RWPE2 (cell line): ENCODE measurements around the gene KRT78.

Experiments used
- ATAC-seq: fragments of 200-7000 bp; cut with Tn5 transposase; 3 replicates; pipeline ENCODE4 v1.9.1; 2021; ENCODE audit warnings: low read depth
- DNase-seq: peaks from one replicate; pipeline ENCODE4 v3.0.0-alpha.2; 2020; ENCODE audit warnings: low spot score
- H3K27ac ChIP-seq: fragments of 450-650 bp; 2 replicates; pipeline ENCODE4 v1.5.1; 2017; ENCODE audit warnings: mild to moderate bottlenecking; ENCODE audit not compliant: poor library complexity, severe bottlenecking
- H3K27me3 ChIP-seq: fragments of 250-450 bp; sonication (Bioruptor Pico); 2 replicates; pipeline ENCODE4 v1.5.1; 2021; ENCODE audit warnings: mild to moderate bottlenecking, moderate library complexity; ENCODE audit not compliant: insufficient read depth, poor library complexity, severe bottlenecking
- H3K36me3 ChIP-seq: fragments of 250-450 bp; sonication (Bioruptor Pico); 2 replicates; pipeline ENCODE4 v1.5.1; 2020; ENCODE audit warnings: low read depth, mild to moderate bottlenecking, moderate library complexity
- H3K4me1 ChIP-seq: fragments of 250-450 bp; sonication (Bioruptor Pico); 2 replicates; pipeline ENCODE4 v1.5.1; 2021; ENCODE audit warnings: mild to moderate bottlenecking, moderate library complexity; ENCODE audit not compliant: insufficient read depth, poor library complexity, severe bottlenecking
- H3K4me3 ChIP-seq: fragments of 250-450 bp; sonication (Bioruptor Pico); 2 replicates; pipeline ENCODE4 v1.5.1; 2021; ENCODE audit warnings: mild to moderate bottlenecking, moderate library complexity; ENCODE audit not compliant: severe bottlenecking
- H3K9me3 ChIP-seq: fragments of 250-450 bp; sonication (Bioruptor Pico); 2 replicates; pipeline ENCODE4 v1.5.1; 2021; ENCODE audit warnings: mild to moderate bottlenecking, moderate library complexity; ENCODE audit not compliant: severe bottlenecking
- TF ChIP-seq, protein P1 (sequence below): fragments of 450-650 bp; IDR thresholded peaks from one replicate; pipeline ENCODE4 v1.5.1; 2017; ENCODE audit warnings: mild to moderate bottlenecking, moderate library complexity; ENCODE audit not compliant: poor library complexity, severe bottlenecking

KRT78 gene

DNA sequence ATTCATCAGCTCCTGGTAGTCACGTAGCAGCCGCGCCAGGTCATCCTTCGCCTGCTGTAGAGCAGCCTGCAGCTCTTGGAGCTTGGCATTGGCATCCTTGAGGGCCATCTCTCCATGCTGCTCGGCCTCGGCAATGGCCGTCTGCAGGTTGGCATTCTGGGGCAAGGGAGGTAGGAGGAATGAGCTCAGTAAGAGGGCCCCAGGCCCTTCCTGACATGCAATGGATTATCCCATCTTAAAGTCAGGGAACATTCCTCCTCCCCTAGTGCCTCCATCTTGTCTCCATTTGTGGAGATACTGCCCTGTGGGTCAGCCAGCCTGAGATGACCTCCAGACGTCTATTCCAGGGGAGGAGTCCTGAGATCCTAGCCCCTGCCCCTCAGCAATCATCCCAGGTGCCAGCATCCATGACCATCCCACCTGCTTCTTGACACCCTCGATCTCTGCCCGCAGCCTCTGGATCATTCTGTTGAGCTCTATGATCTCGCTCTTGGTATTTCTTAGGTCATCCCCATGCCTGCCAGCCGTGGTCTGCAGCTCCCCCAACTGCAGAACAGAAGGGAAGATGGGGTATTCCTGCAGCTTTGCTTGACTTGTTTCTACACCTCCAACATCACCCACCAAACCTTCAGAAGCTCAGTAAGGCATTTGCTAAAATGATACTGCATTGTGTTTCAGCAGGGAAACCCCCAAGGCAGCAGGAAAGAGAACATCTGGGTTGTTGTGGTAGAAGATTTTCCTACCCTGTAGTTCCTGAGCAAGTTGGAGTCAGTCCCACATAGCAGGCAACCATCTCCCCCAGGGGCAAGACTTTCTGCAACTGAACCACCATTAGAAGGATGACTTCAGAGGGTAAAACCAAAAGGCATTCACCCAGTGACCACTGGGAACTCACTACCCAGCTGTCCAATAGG, 57.3 kb downstream of the KRT78 start:
- DNase-seq (no peak), ATAC-seq (no peak)
- H3K9me3 ChIP-seq, result no peaks in the 10 kb centered on the region
- no peaks in the 10 kb centered on the region for H3K36me3 ChIP-seq
- TF ChIP-seq, protein P1, sequence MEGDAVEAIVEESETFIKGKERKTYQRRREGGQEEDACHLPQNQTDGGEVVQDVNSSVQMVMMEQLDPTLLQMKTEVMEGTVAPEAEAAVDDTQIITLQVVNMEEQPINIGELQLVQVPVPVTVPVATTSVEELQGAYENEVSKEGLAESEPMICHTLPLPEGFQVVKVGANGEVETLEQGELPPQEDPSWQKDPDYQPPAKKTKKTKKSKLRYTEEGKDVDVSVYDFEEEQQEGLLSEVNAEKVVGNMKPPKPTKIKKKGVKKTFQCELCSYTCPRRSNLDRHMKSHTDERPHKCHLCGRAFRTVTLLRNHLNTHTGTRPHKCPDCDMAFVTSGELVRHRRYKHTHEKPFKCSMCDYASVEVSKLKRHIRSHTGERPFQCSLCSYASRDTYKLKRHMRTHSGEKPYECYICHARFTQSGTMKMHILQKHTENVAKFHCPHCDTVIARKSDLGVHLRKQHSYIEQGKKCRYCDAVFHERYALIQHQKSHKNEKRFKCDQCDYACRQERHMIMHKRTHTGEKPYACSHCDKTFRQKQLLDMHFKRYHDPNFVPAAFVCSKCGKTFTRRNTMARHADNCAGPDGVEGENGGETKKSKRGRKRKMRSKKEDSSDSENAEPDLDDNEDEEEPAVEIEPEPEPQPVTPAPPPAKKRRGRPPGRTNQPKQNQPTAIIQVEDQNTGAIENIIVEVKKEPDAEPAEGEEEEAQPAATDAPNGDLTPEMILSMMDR, result no peak
- H3K4me3 ChIP-seq, result no peak overlapping the region
- H3K4me1 ChIP-seq, result no peaks in the 10 kb centered on the region
- H3K27me3 ChIP-seq, result no peaks in the 10 kb centered on the region
- no peak overlapping the region for H3K27ac ChIP-seq

DNA sequence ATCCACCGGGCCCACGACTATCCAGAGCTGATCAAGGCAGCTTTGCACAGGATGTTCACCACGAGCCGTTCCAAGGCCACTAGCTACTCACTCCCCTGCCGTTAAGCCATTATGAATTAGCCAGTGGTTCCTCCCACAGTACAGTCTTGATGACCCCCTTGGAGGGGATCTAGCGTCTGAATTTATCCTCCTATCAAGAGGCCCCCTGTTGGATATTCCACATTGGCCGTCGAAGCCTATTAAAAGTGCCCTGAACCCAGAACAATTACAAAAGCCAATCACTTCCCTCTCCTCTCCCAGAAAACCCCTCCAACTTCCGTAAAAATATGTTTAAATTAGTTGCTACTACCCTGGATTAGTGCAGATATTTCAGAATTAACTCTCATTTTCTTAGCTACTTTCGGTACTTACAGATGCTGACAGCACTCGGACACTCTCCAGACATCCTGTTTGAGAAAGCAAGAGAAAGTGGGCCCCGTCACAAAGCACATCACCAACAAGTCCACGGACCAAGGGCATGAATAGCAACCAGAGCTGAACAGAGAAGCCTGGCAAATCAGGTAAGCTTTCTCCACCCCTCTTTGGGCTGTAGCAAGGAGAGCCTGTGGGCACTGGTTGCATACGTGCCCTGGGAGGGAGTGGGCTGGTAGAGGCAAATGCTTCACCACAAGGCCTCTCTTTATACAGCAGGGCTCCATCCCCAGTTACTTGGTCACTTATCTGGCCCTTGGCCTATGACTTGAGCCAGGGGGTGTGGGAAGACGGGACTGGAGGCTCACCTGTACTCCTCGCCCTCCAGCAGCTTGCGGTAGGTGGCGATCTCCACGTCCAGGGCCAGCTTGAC, 58.1 kb downstream of the KRT78 start:
- Histone ChIP-seq H3K36me3 (no peaks in the 10 kb centered on the region), H3K27ac (no peak overlapping the region), H3K4me3 (no peak overlapping the region), H3K9me3 (no peaks in the 10 kb centered on the region), H3K27me3 (no peaks in the 10 kb centered on the region), H3K4me1 (no peaks in the 10 kb centered on the region)
- TF ChIP-seq, protein P1, result no peak
- DNase-seq (no peak), ATAC-seq (no peak)

DNA sequence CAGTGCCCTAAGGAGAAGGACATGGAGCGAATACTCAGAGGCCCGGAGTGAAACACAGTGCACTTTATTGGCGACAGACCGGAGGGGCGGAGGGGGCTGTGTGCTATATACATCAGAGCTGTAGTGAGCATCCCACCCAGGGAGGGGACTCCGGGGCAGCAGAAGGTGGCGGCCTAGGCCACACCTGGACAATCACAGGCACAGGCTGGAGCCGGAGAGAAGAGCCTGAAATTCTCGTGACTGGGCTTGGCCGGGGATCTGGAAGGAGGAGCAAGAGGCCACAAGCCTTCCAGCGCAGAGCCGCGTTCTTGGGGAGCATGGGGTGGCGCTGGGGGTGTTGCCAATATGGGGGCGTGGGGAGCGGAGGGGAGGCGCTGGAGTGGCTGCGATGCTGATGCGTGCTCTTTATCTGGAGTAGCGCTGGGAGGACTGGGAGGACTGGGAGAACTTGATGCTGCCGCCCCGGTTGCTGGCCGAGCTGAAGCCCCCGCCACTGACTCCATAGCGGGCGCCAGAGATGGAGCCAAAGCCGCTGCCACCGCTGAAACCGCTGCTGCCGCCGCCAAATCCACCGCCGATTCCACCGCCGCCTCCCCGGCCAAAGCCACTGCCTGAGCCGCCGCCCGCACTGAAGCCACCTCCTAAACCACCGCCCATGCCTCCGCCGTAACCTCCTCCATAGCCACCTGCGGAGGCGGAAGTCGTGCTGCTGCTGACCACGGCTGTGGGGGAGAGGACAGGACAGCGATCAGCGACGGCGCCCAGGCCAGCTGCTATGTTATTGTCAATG, 59.0 kb downstream of the KRT78 start:
- TF ChIP-seq, protein P1, result no peak
- ATAC-seq, result peak; percentile 43; the same call in 2 of the 3 replicates
- H3K27me3 ChIP-seq, result no peaks in the 10 kb centered on the region

DNA sequence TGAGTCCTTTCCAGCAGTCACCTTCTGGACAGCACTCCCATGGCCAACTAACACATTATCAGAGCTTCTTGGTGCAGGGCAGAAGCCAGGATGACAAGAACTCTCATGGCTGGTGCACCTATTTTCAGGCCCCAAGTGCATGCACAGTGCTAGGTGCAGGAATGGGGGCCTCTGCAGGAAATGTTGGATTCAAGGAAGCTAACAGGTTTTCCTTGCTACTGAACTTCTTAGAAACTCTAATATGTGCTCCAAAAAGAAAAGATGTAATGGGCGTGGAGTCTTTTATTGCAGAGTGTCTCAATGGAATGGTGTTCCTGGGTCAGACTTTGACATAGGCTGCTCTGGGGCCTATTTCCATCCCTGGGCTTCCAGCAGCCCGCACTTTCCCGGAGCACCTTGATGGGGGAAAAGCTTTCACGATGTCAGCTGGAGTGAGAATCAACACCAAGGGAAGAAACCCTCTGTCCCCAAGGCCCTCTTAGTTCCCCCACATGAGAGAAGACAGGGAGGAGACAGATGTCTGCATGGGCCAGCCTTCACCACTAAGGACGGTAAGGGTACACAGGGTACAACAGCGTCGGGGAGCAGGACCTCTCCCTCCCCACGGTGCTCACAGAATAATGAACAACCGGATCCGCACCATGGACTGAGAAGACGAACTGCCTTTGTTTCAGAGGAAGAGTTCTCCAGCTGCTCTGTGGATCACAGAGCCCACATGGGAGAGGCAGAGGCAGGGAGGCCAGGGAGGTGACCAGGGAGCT, 59.7 kb downstream of the KRT78 start:
- Histone ChIP-seq H3K9me3 (no peaks in the 10 kb centered on the region), H3K36me3 (no peaks in the 10 kb centered on the region), H3K4me1 (no peaks in the 10 kb centered on the region), H3K27me3 (no peaks in the 10 kb centered on the region), H3K27ac (no peak overlapping the region), H3K4me3 (no peak overlapping the region)
- ATAC-seq, result no peak
- DNase-seq, result no peak
- TF ChIP-seq, protein P1, result no peak

More for the DNA sequence above, 59.0 kb downstream of the KRT78 start:
- no peaks in the 10 kb centered on the region for H3K4me1 ChIP-seq
- no peak overlapping the region for H3K27ac ChIP-seq
- H3K4me3 ChIP-seq, result no peak overlapping the region
- no peaks in the 10 kb centered on the region for H3K36me3 ChIP-seq
- DNase-seq, result no peak
- H3K9me3 ChIP-seq, result no peaks in the 10 kb centered on the region
